IMR-90 (cell line): ENCODE results near the gene CDKL4. TPM values are rescaled to one million over a fixed set of nuclear protein-coding genes. Genes with fewer than 3 reads are reported as not detected.

Source experiments
- ATAC-seq: fragments of 200-7000 bp; cut with Tn5 transposase; 2 replicates; pipeline ENCODE4 v1.9.1; 2020; ENCODE audit warnings: low read depth, mild to moderate bottlenecking, moderate library complexity
- BruUV-seq: library from RNA; stranded (reverse); fragments of 400-500 nt; replicated peaks from 2 replicates; lab custom pipeline; 2021; lab: Mats Ljungman, UMichigan
- CTCF ChIA-PET: fragments of 300-600 bp; formaldehyde crosslinking; extraction: SDS; loops from one replicate; lab custom pipeline; 2021; ENCODE audit warnings: antibody characterized with exemption; lab: Yijun Ruan, JAX
- POLR2A ChIA-PET: fragments of 300-600 bp; sonication (Branson Sonifier 250); formaldehyde crosslinking; loops from one replicate; lab custom pipeline; 2022; ENCODE audit warnings: antibody characterized with exemption; ENCODE audit not compliant: unreplicated experiment; lab: Charles Lee
- DNase-seq: peaks from one replicate; pipeline ENCODE4 v3.0.0; 2013
- H2AFZ ChIP-seq: replicated peaks from 2 replicates; pipeline ENCODE3; 2013; ENCODE audit warnings: low read length, mild to moderate bottlenecking; ENCODE audit not compliant: poor library complexity
- H2AK5ac ChIP-seq: 2 replicates; pipeline ENCODE4 v1.6.1; 2013; ENCODE audit warnings: low read depth, low read length, inconsistent platforms
- H2AK9ac ChIP-seq: replicated peaks from 2 replicates; pipeline ENCODE3; 2013; ENCODE audit warnings: mild to moderate bottlenecking, low read depth, low read length, moderate library complexity; ENCODE audit not compliant: poor library complexity
- H2BK120ac ChIP-seq: 2 replicates; pipeline ENCODE4 v1.6.1; 2013; ENCODE audit warnings: low read depth, low read length, inconsistent platforms
- H2BK15ac ChIP-seq: 3 replicates; pipeline ENCODE4 v1.6.1; 2013; ENCODE audit warnings: low read depth, low read length, inconsistent platforms
- H2BK20ac ChIP-seq: 2 replicates; pipeline ENCODE4 v1.6.1; 2013; ENCODE audit warnings: low read depth, mild to moderate bottlenecking, inconsistent platforms, low read length, moderate library complexity
- H2BK5ac ChIP-seq: 2 replicates; pipeline ENCODE4 v1.6.1; 2013; ENCODE audit warnings: mild to moderate bottlenecking, low read depth, low read length, inconsistent platforms; ENCODE audit not compliant: poor library complexity, severe bottlenecking
- H3K14ac ChIP-seq: replicated peaks from 2 replicates; pipeline ENCODE4 v1.6.1; 2013; ENCODE audit warnings: low read depth, low read length, inconsistent platforms
- H3K18ac ChIP-seq: 2 replicates; pipeline ENCODE4 v1.6.1; 2013; ENCODE audit warnings: low read depth, low read length, control low read depth
- H3K23ac ChIP-seq: 2 replicates; pipeline ENCODE4 v1.6.1; 2013; ENCODE audit warnings: low read depth, low read length, inconsistent platforms
- H3K27ac ChIP-seq: 2 replicates; pipeline ENCODE4 v1.5.1; 2013; ENCODE audit warnings: mild to moderate bottlenecking, control low read depth, low read length; ENCODE audit not compliant: insufficient read depth
- H3K27me3 ChIP-seq: 2 replicates; pipeline ENCODE4 v1.6.1; 2013; ENCODE audit warnings: low read length; ENCODE audit not compliant: control insufficient read depth, insufficient read depth
- H3K36me3 ChIP-seq: 2 replicates; pipeline ENCODE4 v1.6.1; 2013; ENCODE audit warnings: low read length, mixed read lengths; ENCODE audit not compliant: control insufficient read depth, insufficient read depth
- H3K4ac ChIP-seq: 2 replicates; pipeline ENCODE4 v1.6.1; 2013; ENCODE audit warnings: low read depth, low read length, inconsistent platforms
- H3K4me1 ChIP-seq: 2 replicates; pipeline ENCODE4 v1.6.1; 2013; ENCODE audit warnings: low read length, mixed read lengths; ENCODE audit not compliant: control insufficient read depth, insufficient read depth
- H3K4me2 ChIP-seq: 2 replicates; pipeline ENCODE4 v1.6.1; 2013; ENCODE audit warnings: low read depth, mild to moderate bottlenecking, control low read depth, low read length, moderate library complexity
- H3K4me3 ChIP-seq: 2 replicates; pipeline ENCODE4 v1.5.1; 2013; ENCODE audit warnings: low read depth, mild to moderate bottlenecking, control low read depth, low read length, moderate library complexity; ENCODE audit not compliant: insufficient read depth
- H3K56ac ChIP-seq: 2 replicates; pipeline ENCODE4 v1.6.1; 2013; ENCODE audit warnings: low read length, inconsistent platforms; ENCODE audit not compliant: insufficient read depth; ENCODE audit errors: extremely low read depth
- H3K79me1 ChIP-seq, 2 experiments: 2 replicates each; pipeline ENCODE4 v1.6.1; 2013; ENCODE audit warnings: low read length in 2 of 2, inconsistent platforms in 1 of 2, low read depth in 1 of 2
- H3K9ac ChIP-seq: 2 replicates; pipeline ENCODE4 v1.6.1; 2013; ENCODE audit warnings: low read depth, low read length, control low read depth
- H3K9me1 ChIP-seq: 2 replicates; pipeline ENCODE4 v1.6.1; 2013; ENCODE audit warnings: low read length, inconsistent platforms; ENCODE audit not compliant: insufficient read depth
- H3K9me3 ChIP-seq: 2 replicates; pipeline ENCODE4 v1.6.1; 2013; ENCODE audit warnings: low read length; ENCODE audit not compliant: control insufficient read depth, insufficient read depth
- H4K20me1 ChIP-seq: 2 replicates; pipeline ENCODE4 v1.6.1; 2013; ENCODE audit warnings: low read length, inconsistent platforms; ENCODE audit not compliant: insufficient read depth
- H4K5ac ChIP-seq: 2 replicates; pipeline ENCODE4 v1.6.1; 2013; ENCODE audit warnings: mild to moderate bottlenecking, low read depth, low read length, control low read depth
- H4K8ac ChIP-seq, 2 experiments: 2 replicates each; pipeline ENCODE4 v1.6.1; 2013; ENCODE audit warnings: low read depth in 2 of 2, low read length in 2 of 2, control low read depth in 1 of 2, inconsistent platforms in 1 of 2
- H4K91ac ChIP-seq: 2 replicates; pipeline ENCODE4 v1.6.1; 2013; ENCODE audit warnings: low read depth, low read length, inconsistent platforms; ENCODE audit not compliant: insufficient read depth
- CEBPB ChIP-seq: IDR thresholded peaks from 2 replicates; pipeline ENCODE4 v1.6.1; 2012; ENCODE audit warnings: low read depth, low read length, improper control_type of control experiment
- CHD1 ChIP-seq: IDR thresholded peaks from 2 replicates; pipeline ENCODE4 v1.6.1; 2012; ENCODE audit warnings: low read depth, low read length, improper control_type of control experiment
- CTCF ChIP-seq: conservative IDR thresholded peaks from 2 replicates; pipeline ENCODE4 v1.5.1; 2012; ENCODE audit warnings: mild to moderate bottlenecking, low read depth, low read length, improper control_type of control experiment
- MAFK ChIP-seq: IDR thresholded peaks from 2 replicates; pipeline ENCODE4 v1.6.1; 2012; ENCODE audit warnings: low read depth, low read length, improper control_type of control experiment
- MAZ ChIP-seq: IDR thresholded peaks from 2 replicates; pipeline ENCODE4 v1.6.1; 2012; ENCODE audit warnings: low read depth, mild to moderate bottlenecking, low read length, improper control_type of control experiment, moderate library complexity, borderline replicate concordance
- MXI1 ChIP-seq: IDR thresholded peaks from 2 replicates; pipeline ENCODE4 v1.6.1; 2012; ENCODE audit warnings: low read depth, mild to moderate bottlenecking, low read length, moderate library complexity, borderline replicate concordance
- NFE2L2 ChIP-seq: fragments of 150-350 bp; IDR thresholded peaks from 2 replicates; pipeline ENCODE4 v1.6.1; 2016; ENCODE audit warnings: low read depth, mild to moderate bottlenecking, low read length
- POLR2A ChIP-seq: IDR thresholded peaks from 2 replicates; pipeline ENCODE4 v1.6.1; 2012; ENCODE audit warnings: mild to moderate bottlenecking, low read depth, low read length
- RAD21 ChIP-seq: IDR thresholded peaks from 2 replicates; pipeline ENCODE4 v1.6.1; 2012; ENCODE audit warnings: low read length, improper control_type of control experiment
- RCOR1 ChIP-seq: IDR thresholded peaks from 2 replicates; pipeline ENCODE4 v1.6.1; 2012; ENCODE audit warnings: mild to moderate bottlenecking, low read length, improper control_type of control experiment; ENCODE audit not compliant: insufficient replicate concordance
- RFX5 ChIP-seq: IDR thresholded peaks from 2 replicates; pipeline ENCODE4 v1.8.0; 2012; ENCODE audit warnings: low read depth, mild to moderate bottlenecking, low read length, moderate library complexity
- SMC3 ChIP-seq: fragments of 150-350 bp; IDR thresholded peaks from 2 replicates; pipeline ENCODE4 v1.6.1; 2016; ENCODE audit warnings: low read depth, mild to moderate bottlenecking, antibody characterized with exemption, low read length, moderate library complexity
- WGBS, 2 experiments: methylation state at CpG; one replicate each; pipeline versions ENCODE4 v1.1.5 to v1.1.7; 2013; ENCODE audit warnings: missing lambda C conversion rate in 2 of 2; ENCODE audit not compliant: insufficient read length in 1 of 2; ENCODE audit errors: extremely low coverage in 2 of 2; 5-methylcytosine and 5-hydroxymethylcytosine counted together
- dilution Hi-C: fragments of 300-500 bp; cut with HindIII; formaldehyde crosslinking; loops from one replicate; pipeline ENCODE4 v1.14.3; 2018; ENCODE audit warnings: low sequenced_read_pairs; ENCODE audit not compliant: unreplicated experiment
- in situ Hi-C: fragments of 300-500 bp; cut with MboI; formaldehyde crosslinking; loops from 3 replicates; pipeline ENCODE4 v1.14.3; 2019; ENCODE audit warnings: low sequenced_read_pairs, inconsistent platforms, mixed read lengths
- intact Hi-C: fragments of 100-400 bp; cut with micrococcal nuclease; formaldehyde crosslinking; loops from 2 replicates; pipeline ENCODE4 v1.10.0; 2022
- polyA plus RNA-seq, 3 experiments: library from polyadenylated mRNA; depleted of rRNA; stranded (reverse); fragments of >200 nt; gene quantifications; 2 replicates each; pipeline ENCODE4 v1.2.3, GENCODE V29; 2012; ENCODE audit warnings: low replicate concordance in 1 of 3
- total RNA-seq: library from RNA; depleted of rRNA; stranded (reverse); fragments of >200 nt; gene quantifications from 2 replicates; pipeline ENCODE4 v1.2.3, GENCODE V29; 2012

The CDKL4 gene
- total and polyA plus RNA-seq, 2 of the 4 experiments (the other 2 are of a cell fraction), result not detected

DNA sequence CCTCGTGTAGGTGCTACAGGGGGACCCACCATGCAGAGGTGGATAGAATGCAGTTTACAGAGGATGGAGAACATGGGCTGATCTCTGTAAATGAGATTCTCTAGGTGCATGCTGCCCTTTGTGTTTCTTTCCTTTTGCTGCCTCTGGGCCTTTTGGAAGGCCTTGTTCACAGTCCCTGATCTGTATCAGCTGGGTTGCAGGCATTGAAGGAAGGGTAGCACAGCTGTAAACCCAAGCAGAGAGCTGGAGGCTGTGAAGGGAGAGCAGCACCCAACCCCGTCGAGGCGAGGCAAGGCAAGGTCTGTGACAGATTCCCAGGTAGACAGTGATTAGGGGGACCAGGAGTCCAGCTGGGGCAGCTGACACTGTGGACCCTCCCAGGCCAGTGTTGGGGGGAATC lies 66.8 kb downstream of the CDKL4 start:
- no peak overlapping the region for H3K27ac ChIP-seq
- H2BK5ac ChIP-seq, result no peak overlapping the region
- no peak overlapping the region for H4K5ac ChIP-seq
- H3K4me3 ChIP-seq, result no peak overlapping the region
- TF ChIP-seq CEBPB (no peak), SMC3 (no peak), RAD21 (no peak), POLR2A (no peak), MAZ (no peak), RCOR1 (no peak), MXI1 (no peak), CTCF (no peak), NFE2L2 (no peak), RFX5 (no peak), MAFK (no peak), CHD1 (no peak)
- H3K18ac ChIP-seq, result no peak overlapping the region
- H2AK9ac ChIP-seq, result no peak overlapping the region
- H2AFZ ChIP-seq, result no peak overlapping the region
- dilution Hi-C loops (no loop called here), in situ Hi-C loops (no loop called here), intact Hi-C loops (no loop called here)
- H3K4ac ChIP-seq, result no peak overlapping the region
- no peaks in the 10 kb centered on the region for H3K4me1 ChIP-seq
- H4K20me1 ChIP-seq, result no peaks in the 10 kb centered on the region
- no peak overlapping the region for H2AK5ac ChIP-seq
- no peaks in the 10 kb centered on the region for H3K9me3 ChIP-seq
- H2BK20ac ChIP-seq, result no peak overlapping the region
- no peaks in the 10 kb centered on the region for H3K79me1 ChIP-seq
- no peaks in the 10 kb centered on the region for H3K27me3 ChIP-seq
- 100% methylated on average over 2 of the region's 4 CpGs; no CpG with 5 or more reads in 1 of the 2 experiments for WGBS, 2 experiments
- H4K91ac ChIP-seq, result no peak overlapping the region
- H4K8ac ChIP-seq, result no peak overlapping the region
- ChIA-PET POLR2A (no interaction called here), CTCF (interaction anchor here (0.5 to 1.4 kb wide), 2 partner anchors 12 to 63 kb away, joined by 3 read pairs; no protein-coding TSS in a partner anchor)
- BruUV-seq, result no TSS peak
- no peak for DNase-seq
- H3K9ac ChIP-seq, result no peak overlapping the region
- H3K23ac ChIP-seq, result no peak overlapping the region
- no peak overlapping the region for H3K4me2 ChIP-seq
- H2BK15ac ChIP-seq, result no peak overlapping the region
- H3K36me3 ChIP-seq, result no peaks in the 10 kb centered on the region
- no peak overlapping the region for H3K14ac ChIP-seq
- no peak overlapping the region for H3K56ac ChIP-seq
- no peak overlapping the region for H2BK120ac ChIP-seq
- H3K9me1 ChIP-seq, result no peaks in the 10 kb centered on the region
- no peak for ATAC-seq
